Fibroblast of the aortic adventitia (primary cell): ENCODE results near the gene SNPH. TPM values are rescaled to one million over a fixed set of nuclear protein-coding genes. Genes with fewer than 3 reads are reported as not detected.

ENCODE experiments used
- DNase-seq: peaks from one replicate; pipeline ENCODE4 v3.0.0-alpha.2; 2010; ENCODE audit warnings: low read depth
- H3K4me3 ChIP-seq: 2 replicates; pipeline ENCODE4 v1.5.1; 2011; ENCODE audit warnings: low read depth, mild to moderate bottlenecking, control low read depth, low read length, moderate library complexity
- CTCF ChIP-seq: IDR thresholded peaks from 2 replicates; pipeline ENCODE4 v1.5.1; 2011; ENCODE audit warnings: mild to moderate bottlenecking, low read length, control low read depth, inconsistent platforms; ENCODE audit not compliant: insufficient read depth
- total RNA-seq: library from RNA; depleted of rRNA; stranded (reverse); fragments of >200 nt; gene quantifications from 2 replicates; pipeline ENCODE4 v1.2.3, GENCODE V29; 2012; ENCODE audit warnings: low replicate concordance

SNPH gene
- total RNA-seq, 1 donor = 7.7 TPM

GRCh38 chr20:1331801-1332453 lies 65.8 kb downstream of the SNPH start:
- no peak overlapping the region for H3K4me3 ChIP-seq
- no peak for DNase-seq
- TF ChIP-seq CTCF = no peak

GRCh38 chr20:1332749-1333300 lies 66.7 kb downstream of the SNPH start:
- no peak for TF ChIP-seq CTCF

GRCh38 chr20:1333462-1334369 lies 67.6 kb downstream of the SNPH start:
- DNase-seq = no peak
- TF ChIP-seq CTCF = no peak
- no peak overlapping the region for H3K4me3 ChIP-seq

More at GRCh38 chr20:1332749-1333300, 66.7 kb downstream of the SNPH start:
- DNase-seq = no peak
- no peak overlapping the region for H3K4me3 ChIP-seq

GRCh38 chr20:1334370-1334731 lies 68.3 kb downstream of the SNPH start:
- DNase-seq = no peak
- TF ChIP-seq CTCF = no peak

GRCh38 chr20:1334761-1335160 lies 68.7 kb downstream of the SNPH start:
- no peak for DNase-seq
- no peak overlapping the region for H3K4me3 ChIP-seq

More at GRCh38 chr20:1334370-1334731, 68.3 kb downstream of the SNPH start:
- no peak overlapping the region for H3K4me3 ChIP-seq

More at GRCh38 chr20:1334761-1335160, 68.7 kb downstream of the SNPH start:
- no peak for TF ChIP-seq CTCF
